Neural progenitor cell (in vitro differentiated cells): ENCODE measurements around the gene NEB. TPM values are rescaled to one million over a fixed set of nuclear protein-coding genes. Genes with fewer than 3 reads are reported as not detected.

ENCODE experiments used
- DNase-seq: peaks from one replicate; pipeline ENCODE4 v3.0.0-alpha.2; 2016; ENCODE audit warnings: low spot score
- H2AFZ ChIP-seq: fragments of 200-600 bp; sonication (generic); replicated peaks from 2 replicates; pipeline ENCODE4 v1.6.1; 2016; ENCODE audit warnings: antibody characterized with exemption
- H3F3A ChIP-seq: fragments of 200-600 bp; sonication (generic); 2 replicates; pipeline ENCODE4 v1.6.1; 2016; ENCODE audit warnings: antibody characterized with exemption, low read depth
- H3K27ac ChIP-seq: fragments of 200-600 bp; sonication (generic); 2 replicates; pipeline ENCODE4 v1.5.1; 2016; ENCODE audit warnings: mild to moderate bottlenecking
- H3K27me3 ChIP-seq: fragments of 200-600 bp; sonication (generic); 2 replicates; pipeline ENCODE4 v1.6.1; 2016; ENCODE audit warnings: mild to moderate bottlenecking, moderate library complexity
- H3K36me3 ChIP-seq: fragments of 200-600 bp; sonication (generic); 2 replicates; pipeline ENCODE4 v1.5.1; 2016
- H3K4me1 ChIP-seq: fragments of 200-600 bp; sonication (generic); 2 replicates; pipeline ENCODE4 v1.6.1; 2016; ENCODE audit warnings: mixed run types
- H3K4me2 ChIP-seq: fragments of 200-600 bp; sonication (generic); 2 replicates; pipeline ENCODE4 v1.6.1; 2016
- H3K4me3 ChIP-seq: fragments of 200-600 bp; sonication (generic); 2 replicates; pipeline ENCODE4 v1.5.1; 2016
- H3K79me2 ChIP-seq: fragments of 200-600 bp; sonication (generic); 2 replicates; pipeline ENCODE4 v1.6.1; 2016; ENCODE audit warnings: low read depth
- H3K9ac ChIP-seq: fragments of 200-600 bp; sonication (generic); 2 replicates; pipeline ENCODE4 v1.6.1; 2016
- H3K9me3 ChIP-seq: fragments of 200-600 bp; sonication (generic); 2 replicates; pipeline ENCODE4 v1.5.1; 2016; ENCODE audit warnings: low read depth
- H4K20me1 ChIP-seq: fragments of 200-600 bp; sonication (generic); 2 replicates; pipeline ENCODE4 v1.6.1; 2016; ENCODE audit warnings: low read depth
- H3K27ac Mint-ChIP-seq: 3 replicates; pipeline ENCODE4 v1.8.0; 2021; ENCODE audit warnings: mixed read lengths
- H3K27me3 Mint-ChIP-seq: 2 replicates; pipeline ENCODE4 v1.8.0; 2022; ENCODE audit warnings: low read depth, mild to moderate bottlenecking, inconsistent platforms, moderate library complexity, mixed read lengths; ENCODE audit not compliant: insufficient read depth
- H3K36me3 Mint-ChIP-seq: 3 replicates; pipeline ENCODE4 v1.8.0; 2021; ENCODE audit warnings: mixed read lengths
- H3K4me1 Mint-ChIP-seq: 3 replicates; pipeline ENCODE4 v1.8.0; 2021; ENCODE audit warnings: mixed read lengths
- H3K4me3 Mint-ChIP-seq: 3 replicates; pipeline ENCODE4 v1.8.0; 2021; ENCODE audit warnings: mild to moderate bottlenecking, moderate library complexity, mixed read lengths
- H3K9me3 Mint-ChIP-seq: 3 replicates; pipeline ENCODE4 v1.8.0; 2020; ENCODE audit warnings: mixed read lengths
- EZH2 ChIP-seq: fragments of 200-600 bp; sonication (generic); IDR thresholded peaks from 2 replicates; pipeline ENCODE4 v1.6.1; 2017; ENCODE audit warnings: antibody characterized with exemption, mild to moderate bottlenecking, moderate library complexity
- EZH2phosphoT487 ChIP-seq: fragments of 200-600 bp; sonication (generic); IDR thresholded peaks from 2 replicates; pipeline ENCODE4 v1.6.1; 2017; ENCODE audit warnings: antibody characterized with exemption
- total RNA-seq: library from RNA; depleted of rRNA; stranded (reverse); fragments of >200 nt; gene quantifications from 2 replicates; pipeline ENCODE4 v1.2.3, GENCODE V29; 2015; ENCODE audit warnings: low replicate concordance
- TF ChIP-seq, protein P1 (sequence below): fragments of 200-600 bp; sonication (generic); IDR thresholded peaks from 2 replicates; pipeline ENCODE4 v1.5.1; 2017; ENCODE audit warnings: antibody characterized with exemption, mild to moderate bottlenecking

Gene NEB
- total RNA-seq, 1 donor from 2014 or later: 0.49 TPM

DNA sequence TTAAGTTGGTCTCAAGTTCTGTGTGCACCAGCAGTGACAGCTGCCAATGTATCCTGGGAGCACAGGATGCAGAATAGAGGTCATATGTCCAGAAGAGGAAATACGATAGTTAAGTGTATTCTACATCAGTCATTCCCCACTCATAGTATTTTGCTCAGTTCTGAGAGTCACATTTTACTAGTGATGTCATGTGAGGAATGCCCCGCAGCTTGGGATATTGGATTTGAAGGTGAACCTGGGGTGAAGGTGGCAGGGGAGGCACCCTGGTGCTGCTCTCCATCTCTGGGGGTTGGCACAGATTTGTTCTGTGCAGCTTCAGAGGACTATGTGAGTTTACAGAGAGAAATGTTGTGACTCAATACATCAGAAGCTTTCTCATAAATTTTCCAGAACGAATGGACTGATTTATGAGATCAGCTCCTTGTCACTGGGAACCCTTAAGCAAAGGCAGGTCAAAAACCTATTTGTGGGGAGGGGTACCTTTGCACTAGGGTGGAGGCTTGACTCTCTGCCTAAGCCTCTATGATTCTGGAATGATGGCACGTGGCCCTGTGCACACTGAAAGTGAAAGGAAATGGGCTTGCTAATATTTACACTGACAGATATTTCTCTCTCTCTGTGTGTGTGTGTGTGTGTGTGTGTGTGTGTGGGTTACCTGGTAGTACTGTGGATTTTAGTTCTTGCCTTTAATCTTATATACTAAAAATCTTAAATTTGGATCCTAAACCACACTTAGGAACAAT is 95.9 kb downstream of the NEB start:
- no peaks in the 10 kb centered on the region for H3K79me2 ChIP-seq
- no peak overlapping the region for H3K4me3 ChIP-seq
- peaks cover 3% of the 10 kb centered on the region for H3K9me3 Mint-ChIP-seq
- no peaks in the 10 kb centered on the region for H4K20me1 ChIP-seq
- no peak overlapping the region for H2AFZ ChIP-seq
- no peak overlapping the region for H3K4me3 Mint-ChIP-seq
- H3K36me3 ChIP-seq: no peaks in the 10 kb centered on the region
- no peak overlapping the region for H3K4me2 ChIP-seq
- DNase-seq: no peak
- H3F3A ChIP-seq: no peaks in the 10 kb centered on the region
- H3K4me1 Mint-ChIP-seq: peaks cover 3% of the 10 kb centered on the region
- no peaks in the 10 kb centered on the region for H3K4me1 ChIP-seq
- no peak overlapping the region for H3K9ac ChIP-seq
- H3K27ac ChIP-seq: no peak overlapping the region
- no peaks in the 10 kb centered on the region for H3K9me3 ChIP-seq
- H3K27ac Mint-ChIP-seq: no peak overlapping the region
- no peaks in the 10 kb centered on the region for H3K27me3 ChIP-seq
- H3K36me3 Mint-ChIP-seq: peaks cover 2% of the 10 kb centered on the region
- TF ChIP-seq EZH2phosphoT487: no peak
- TF ChIP-seq, protein P1, sequence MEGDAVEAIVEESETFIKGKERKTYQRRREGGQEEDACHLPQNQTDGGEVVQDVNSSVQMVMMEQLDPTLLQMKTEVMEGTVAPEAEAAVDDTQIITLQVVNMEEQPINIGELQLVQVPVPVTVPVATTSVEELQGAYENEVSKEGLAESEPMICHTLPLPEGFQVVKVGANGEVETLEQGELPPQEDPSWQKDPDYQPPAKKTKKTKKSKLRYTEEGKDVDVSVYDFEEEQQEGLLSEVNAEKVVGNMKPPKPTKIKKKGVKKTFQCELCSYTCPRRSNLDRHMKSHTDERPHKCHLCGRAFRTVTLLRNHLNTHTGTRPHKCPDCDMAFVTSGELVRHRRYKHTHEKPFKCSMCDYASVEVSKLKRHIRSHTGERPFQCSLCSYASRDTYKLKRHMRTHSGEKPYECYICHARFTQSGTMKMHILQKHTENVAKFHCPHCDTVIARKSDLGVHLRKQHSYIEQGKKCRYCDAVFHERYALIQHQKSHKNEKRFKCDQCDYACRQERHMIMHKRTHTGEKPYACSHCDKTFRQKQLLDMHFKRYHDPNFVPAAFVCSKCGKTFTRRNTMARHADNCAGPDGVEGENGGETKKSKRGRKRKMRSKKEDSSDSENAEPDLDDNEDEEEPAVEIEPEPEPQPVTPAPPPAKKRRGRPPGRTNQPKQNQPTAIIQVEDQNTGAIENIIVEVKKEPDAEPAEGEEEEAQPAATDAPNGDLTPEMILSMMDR: no peak
- H3K27me3 Mint-ChIP-seq: no peaks in the 10 kb centered on the region

DNA sequence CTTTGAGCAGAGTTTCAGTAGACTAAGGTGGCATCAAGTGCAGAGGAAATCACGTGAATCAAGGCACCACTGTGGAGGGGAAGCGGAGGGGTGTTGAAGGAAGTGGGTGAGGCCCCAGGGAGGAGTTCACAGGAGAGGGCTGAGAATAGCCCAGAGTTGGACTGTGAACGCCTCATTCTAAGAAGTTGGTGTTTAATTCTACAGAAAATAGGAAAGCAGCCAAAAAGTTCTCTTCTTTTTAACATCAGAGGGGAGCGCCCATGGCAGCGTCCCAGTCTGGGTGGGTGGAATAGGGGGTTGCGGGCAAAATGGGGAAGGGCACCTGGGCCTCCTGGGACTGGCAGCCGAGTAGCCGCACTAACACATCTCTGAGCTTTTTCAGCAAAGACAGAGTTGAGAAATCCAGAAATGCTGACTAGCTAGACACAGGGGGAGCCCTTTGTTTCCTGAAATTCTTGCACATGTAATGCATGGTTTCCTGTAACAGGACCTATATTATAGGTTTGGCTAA is 97.0 kb downstream of the NEB start:
- no peaks in the 10 kb centered on the region for H3K27me3 Mint-ChIP-seq
- H3K4me1 Mint-ChIP-seq: peaks cover 3% of the 10 kb centered on the region
- H3K27ac Mint-ChIP-seq: peak overlapping the region; percentile 26

DNA sequence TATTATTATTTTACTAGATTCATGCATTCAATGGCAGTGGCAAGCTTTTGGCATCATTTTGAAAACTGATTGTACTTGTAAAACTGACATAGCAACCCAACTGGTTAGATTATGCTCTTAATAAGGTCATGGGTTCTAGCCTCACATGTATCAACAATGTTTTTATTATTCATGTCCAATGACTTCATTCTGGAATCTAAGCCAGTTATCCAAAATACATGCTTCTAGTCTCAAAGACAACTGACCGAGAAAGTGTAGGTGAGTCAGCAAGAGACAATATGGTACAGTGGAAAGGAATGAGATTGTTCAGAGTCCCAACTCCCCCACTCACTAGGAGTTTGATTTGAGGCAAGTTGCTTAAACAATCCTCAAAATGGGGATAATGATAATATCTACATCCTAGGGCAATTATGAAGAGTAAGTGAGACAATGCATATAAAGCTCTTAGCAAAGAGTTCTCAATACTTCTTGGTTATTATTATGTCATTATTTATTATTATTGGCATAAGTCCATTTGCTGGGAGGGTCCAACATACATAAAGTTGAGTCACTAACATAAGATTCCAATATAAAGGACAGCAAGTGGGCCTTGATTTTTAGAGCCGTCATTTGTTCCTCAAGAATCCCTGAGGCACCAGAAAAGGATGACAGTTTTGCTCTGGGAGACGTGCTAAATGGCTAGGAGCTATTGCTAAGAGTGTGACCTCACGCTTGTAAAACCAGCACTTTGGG is 99.4 kb downstream of the NEB start:
- Histone ChIP-seq H3K4me3 (no peak overlapping the region), H4K20me1 (no peaks in the 10 kb centered on the region), H3K36me3 (no peaks in the 10 kb centered on the region), H3F3A (no peaks in the 10 kb centered on the region), H2AFZ (no peak overlapping the region), H3K27ac (no peak overlapping the region), H3K79me2 (no peaks in the 10 kb centered on the region), H3K4me1 (no peaks in the 10 kb centered on the region), H3K27me3 (no peaks in the 10 kb centered on the region), H3K9me3 (no peaks in the 10 kb centered on the region), H3K9ac (no peak overlapping the region), H3K4me2 (no peak overlapping the region)
- DNase-seq: no peak
- peaks cover 2% of the 10 kb centered on the region for H3K36me3 Mint-ChIP-seq
- H3K27ac Mint-ChIP-seq: no peak overlapping the region
- peaks cover 3% of the 10 kb centered on the region for H3K9me3 Mint-ChIP-seq
- no peak overlapping the region for H3K4me3 Mint-ChIP-seq
- TF ChIP-seq EZH2 (no peak), EZH2phosphoT487 (no peak)
- TF ChIP-seq, protein P1: no peak
- H3K4me1 Mint-ChIP-seq: peaks cover 3% of the 10 kb centered on the region
- no peaks in the 10 kb centered on the region for H3K27me3 Mint-ChIP-seq

More for the DNA sequence above, 97.0 kb downstream of the NEB start:
- no peak overlapping the region for H3K4me2 ChIP-seq
- no peak overlapping the region for H3K9ac ChIP-seq
- peak overlapping the region; percentile 66 for H2AFZ ChIP-seq
- no peak for DNase-seq
- no peaks in the 10 kb centered on the region for H4K20me1 ChIP-seq
- TF ChIP-seq, protein P1: no peak
- H3K9me3 ChIP-seq: no peaks in the 10 kb centered on the region
- Mint-ChIP-seq H3K9me3 (peaks cover 3% of the 10 kb centered on the region), H3K36me3 (peaks cover 2% of the 10 kb centered on the region), H3K4me3 (no peak overlapping the region)
- H3K4me1 ChIP-seq: no peaks in the 10 kb centered on the region
- no peak overlapping the region for H3K4me3 ChIP-seq
- no peaks in the 10 kb centered on the region for H3K79me2 ChIP-seq
- no peaks in the 10 kb centered on the region for H3K36me3 ChIP-seq
- no peaks in the 10 kb centered on the region for H3F3A ChIP-seq
- H3K27me3 ChIP-seq: no peaks in the 10 kb centered on the region
- no peak overlapping the region for H3K27ac ChIP-seq
